HG03520 (cell line): ENCODE measurements around the gene ANXA4.
"Not testable (repeated sequence)": the region's sequence is repeated elsewhere in the genome, so short reads cannot be mapped to it uniquely, and the experiment has no call there.

Source experiments
- ATAC-seq: cut with Tn5 transposase; IDR thresholded peaks from one replicate; pipeline ENCODE4 v1.9.1; 2021; ENCODE audit warnings: mild to moderate bottlenecking, moderate library complexity; ENCODE audit not compliant: unreplicated experiment

ANXA4 gene

GRCh38 chr2:69741575-69742321 is at the start of gene ANXA4:
TSS of gene ANXA4 (plus strand) at chr2:69742134. CDS start at chr2:69781566, 39,432 bp downstream.
- ATAC-seq = peak; percentile 68

GRCh38 chr2:69692424-69692823 is 49.5 kb upstream of the ANXA4 start:
- no peak for ATAC-seq

- no peak for ATAC-seq
Measured at GRCh38 chr2:69693059-69693774, 48.7 kb upstream of the ANXA4 start.

- ATAC-seq = no peak
Measured at GRCh38 chr2:69693775-69694450, 48.0 kb upstream of the ANXA4 start.

GRCh38 chr2:69694894-69695849 is 46.8 kb upstream of the ANXA4 start:
- no peak for ATAC-seq

GRCh38 chr2:69695850-69696216 is 46.1 kb upstream of the ANXA4 start:
- no peak for ATAC-seq

- ATAC-seq = no peak
Measured at GRCh38 chr2:69700381-69700780, 41.6 kb upstream of the ANXA4 start.

- ATAC-seq = no peak
Measured at GRCh38 chr2:69701100-69701945, 40.6 kb upstream of the ANXA4 start.

GRCh38 chr2:69703189-69703588 is 38.7 kb upstream of the ANXA4 start:
- ATAC-seq = no peak

GRCh38 chr2:69704446-69704845 is 37.5 kb upstream of the ANXA4 start:
- ATAC-seq = no peak

GRCh38 chr2:69709290-69709689 is 32.6 kb upstream of the ANXA4 start:
- ATAC-seq = no peak

- no peak for ATAC-seq
Measured at GRCh38 chr2:69711971-69712370, 30.0 kb upstream of the ANXA4 start.

- ATAC-seq = no peak
Measured at GRCh38 chr2:69714024-69714423, 27.9 kb upstream of the ANXA4 start.

- ATAC-seq = not testable (repeated sequence)
Measured at GRCh38 chr2:69714539-69715220, 27.3 kb upstream of the ANXA4 start.

- no peak for ATAC-seq
Measured at GRCh38 chr2:69715964-69716363, 26.0 kb upstream of the ANXA4 start.

- no peak for ATAC-seq
Measured at GRCh38 chr2:69716555-69717120, 25.3 kb upstream of the ANXA4 start.

- ATAC-seq = no peak
Measured at GRCh38 chr2:69717186-69717585, 24.7 kb upstream of the ANXA4 start.

GRCh38 chr2:69717861-69718273 is 24.1 kb upstream of the ANXA4 start:
- peak; percentile 56 for ATAC-seq
